HCT116 (cell line): ENCODE results near the gene SPACDR.

Experiments
- EGR1 ChIP-seq: IDR thresholded peaks from 2 replicates; pipeline ENCODE4 v1.6.1; 2012; ENCODE audit warnings: low read depth
- EZH2 ChIP-seq: fragments of 200-600 bp; sonication (generic); IDR thresholded peaks from 2 replicates; pipeline ENCODE4 v1.6.1; 2017; ENCODE audit warnings: antibody characterized with exemption, mixed run types
- FOSL1 ChIP-seq: IDR thresholded peaks from 2 replicates; pipeline ENCODE4 v1.6.1; 2012; ENCODE audit warnings: low read depth
- POLR2A ChIP-seq: IDR thresholded peaks from 2 replicates; pipeline ENCODE4 v1.7.0; 2011; ENCODE audit warnings: borderline replicate concordance; ENCODE audit not compliant: insufficient read depth, insufficient read length; ENCODE audit errors: extremely low read depth
- POLR2AphosphoS5 ChIP-seq: IDR thresholded peaks from 2 replicates; pipeline ENCODE4 v1.6.1; 2011; ENCODE audit warnings: mild to moderate bottlenecking, low read depth, low read length, moderate library complexity
- RAD21 ChIP-seq: IDR thresholded peaks from 2 replicates; pipeline ENCODE4 v1.6.1; 2012; ENCODE audit warnings: low read depth, mild to moderate bottlenecking
- SP1 ChIP-seq: IDR thresholded peaks from 2 replicates; pipeline ENCODE4 v1.6.1; 2012; ENCODE audit warnings: low read depth
- SRF ChIP-seq: IDR thresholded peaks from 2 replicates; pipeline ENCODE4 v1.6.1; 2012; ENCODE audit warnings: low read depth
- YY1 ChIP-seq: IDR thresholded peaks from 2 replicates; pipeline ENCODE4 v1.6.1; 2011; ENCODE audit warnings: low read length, low read depth, moderate library complexity, mild to moderate bottlenecking; ENCODE audit not compliant: insufficient replicate concordance; ENCODE audit errors: extremely low read depth
- ZNF274 ChIP-seq: fragments of 200-500 bp; sonication (Bioruptor generic); IDR thresholded peaks from 2 replicates; pipeline ENCODE4 v1.6.1; 2014; ENCODE audit warnings: mild to moderate bottlenecking, low read depth, low read length, inconsistent platforms
- TF ChIP-seq, protein P1 (sequence below), 3 experiments: fragments of 200-600 bp in 1 of 3; sonication (generic) in 1 of 3; IDR thresholded peaks in 2 of 3; conservative IDR thresholded peaks in 1 of 3; 2 replicates each; pipeline ENCODE4 v1.5.1; 2012 to 2017; ENCODE audit warnings: low read depth in 2 of 3, low read length in 2 of 3, antibody characterized with exemption in 1 of 3, borderline replicate concordance in 1 of 3, control low read depth in 1 of 3, mild to moderate bottlenecking in 1 of 3, mixed read lengths in 1 of 3, mixed run types in 1 of 3, moderate library complexity in 1 of 3; ENCODE audit not compliant: insufficient read depth in 1 of 3
- TF ChIP-seq, protein P2 (sequence below): IDR thresholded peaks from 2 replicates; pipeline ENCODE4 v1.6.1; 2012; ENCODE audit warnings: low read depth
- TF ChIP-seq, protein P3 (sequence below): IDR thresholded peaks from 2 replicates; pipeline ENCODE4 v1.6.1; 2012

DNA sequence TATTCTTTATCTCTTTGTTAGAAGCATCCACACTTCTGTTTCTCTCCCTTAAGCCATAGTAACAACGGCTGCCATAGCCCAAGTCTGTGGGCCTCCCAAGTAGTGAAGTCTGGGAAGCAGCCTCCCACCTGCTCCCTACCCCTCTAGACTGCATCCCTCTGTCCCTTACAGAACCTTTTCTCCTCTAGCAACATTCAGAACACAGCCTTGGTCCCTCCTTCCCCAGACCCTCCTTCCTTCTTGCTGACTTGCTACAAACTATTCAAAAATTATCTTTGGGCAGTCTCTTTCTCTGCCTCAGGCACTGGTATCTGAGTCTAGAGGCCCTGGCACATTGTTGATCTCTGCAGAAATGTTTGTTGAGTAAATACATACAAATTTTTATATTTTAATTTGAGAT, 17.4 kb upstream of the SPACDR start:
- TF ChIP-seq, protein P1, sequence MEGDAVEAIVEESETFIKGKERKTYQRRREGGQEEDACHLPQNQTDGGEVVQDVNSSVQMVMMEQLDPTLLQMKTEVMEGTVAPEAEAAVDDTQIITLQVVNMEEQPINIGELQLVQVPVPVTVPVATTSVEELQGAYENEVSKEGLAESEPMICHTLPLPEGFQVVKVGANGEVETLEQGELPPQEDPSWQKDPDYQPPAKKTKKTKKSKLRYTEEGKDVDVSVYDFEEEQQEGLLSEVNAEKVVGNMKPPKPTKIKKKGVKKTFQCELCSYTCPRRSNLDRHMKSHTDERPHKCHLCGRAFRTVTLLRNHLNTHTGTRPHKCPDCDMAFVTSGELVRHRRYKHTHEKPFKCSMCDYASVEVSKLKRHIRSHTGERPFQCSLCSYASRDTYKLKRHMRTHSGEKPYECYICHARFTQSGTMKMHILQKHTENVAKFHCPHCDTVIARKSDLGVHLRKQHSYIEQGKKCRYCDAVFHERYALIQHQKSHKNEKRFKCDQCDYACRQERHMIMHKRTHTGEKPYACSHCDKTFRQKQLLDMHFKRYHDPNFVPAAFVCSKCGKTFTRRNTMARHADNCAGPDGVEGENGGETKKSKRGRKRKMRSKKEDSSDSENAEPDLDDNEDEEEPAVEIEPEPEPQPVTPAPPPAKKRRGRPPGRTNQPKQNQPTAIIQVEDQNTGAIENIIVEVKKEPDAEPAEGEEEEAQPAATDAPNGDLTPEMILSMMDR (IDR thresholded peaks at IDR 0.05 in 2 of 3, conservative IDR thresholded peaks at IDR 0.05 in 1 of 3; ENCODE audit: borderline replicate concordance in 1 of 3, insufficient read depth in 1 of 3, low read depth in 2 of 3, low read length in 2 of 3), result no peak
- TF ChIP-seq, protein P2, sequence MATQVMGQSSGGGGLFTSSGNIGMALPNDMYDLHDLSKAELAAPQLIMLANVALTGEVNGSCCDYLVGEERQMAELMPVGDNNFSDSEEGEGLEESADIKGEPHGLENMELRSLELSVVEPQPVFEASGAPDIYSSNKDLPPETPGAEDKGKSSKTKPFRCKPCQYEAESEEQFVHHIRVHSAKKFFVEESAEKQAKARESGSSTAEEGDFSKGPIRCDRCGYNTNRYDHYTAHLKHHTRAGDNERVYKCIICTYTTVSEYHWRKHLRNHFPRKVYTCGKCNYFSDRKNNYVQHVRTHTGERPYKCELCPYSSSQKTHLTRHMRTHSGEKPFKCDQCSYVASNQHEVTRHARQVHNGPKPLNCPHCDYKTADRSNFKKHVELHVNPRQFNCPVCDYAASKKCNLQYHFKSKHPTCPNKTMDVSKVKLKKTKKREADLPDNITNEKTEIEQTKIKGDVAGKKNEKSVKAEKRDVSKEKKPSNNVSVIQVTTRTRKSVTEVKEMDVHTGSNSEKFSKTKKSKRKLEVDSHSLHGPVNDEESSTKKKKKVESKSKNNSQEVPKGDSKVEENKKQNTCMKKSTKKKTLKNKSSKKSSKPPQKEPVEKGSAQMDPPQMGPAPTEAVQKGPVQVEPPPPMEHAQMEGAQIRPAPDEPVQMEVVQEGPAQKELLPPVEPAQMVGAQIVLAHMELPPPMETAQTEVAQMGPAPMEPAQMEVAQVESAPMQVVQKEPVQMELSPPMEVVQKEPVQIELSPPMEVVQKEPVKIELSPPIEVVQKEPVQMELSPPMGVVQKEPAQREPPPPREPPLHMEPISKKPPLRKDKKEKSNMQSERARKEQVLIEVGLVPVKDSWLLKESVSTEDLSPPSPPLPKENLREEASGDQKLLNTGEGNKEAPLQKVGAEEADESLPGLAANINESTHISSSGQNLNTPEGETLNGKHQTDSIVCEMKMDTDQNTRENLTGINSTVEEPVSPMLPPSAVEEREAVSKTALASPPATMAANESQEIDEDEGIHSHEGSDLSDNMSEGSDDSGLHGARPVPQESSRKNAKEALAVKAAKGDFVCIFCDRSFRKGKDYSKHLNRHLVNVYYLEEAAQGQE, result no peak
- TF ChIP-seq ZNF274 (no peak), EZH2 (no peak), EGR1 (no peak), SRF (no peak), FOSL1 (no peak), POLR2A (no peak), POLR2AphosphoS5 (no peak), SP1 (no peak), RAD21 (no peak), YY1 (no peak)
- TF ChIP-seq, protein P3, sequence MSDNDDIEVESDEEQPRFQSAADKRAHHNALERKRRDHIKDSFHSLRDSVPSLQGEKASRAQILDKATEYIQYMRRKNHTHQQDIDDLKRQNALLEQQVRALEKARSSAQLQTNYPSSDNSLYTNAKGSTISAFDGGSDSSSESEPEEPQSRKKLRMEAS, result no peak
